DOHH2 (cell line): ENCODE measurements around the gene CELF5.
"Not testable (repeated sequence)": the region's sequence is repeated elsewhere in the genome, so short reads cannot be mapped to it uniquely, and the experiment has no call there.

Source experiments
- H3F3A ChIP-seq: fragments of 200-600 bp; sonication (generic), shearing (Covaris generic); 2 replicates; pipeline ENCODE4 v1.6.0; 2016; ENCODE audit warnings: antibody characterized with exemption, mild to moderate bottlenecking; ENCODE audit not compliant: control insufficient read depth, insufficient read depth
- H3K27ac ChIP-seq: fragments of 200-600 bp; sonication (generic); 2 replicates; pipeline ENCODE4 v1.5.1; 2014; ENCODE audit warnings: low read depth, mild to moderate bottlenecking, low read length, moderate library complexity
- H3K27me3 ChIP-seq: fragments of 200-600 bp; sonication (generic); 2 replicates; pipeline ENCODE4 v1.6.1; 2014; ENCODE audit warnings: mild to moderate bottlenecking, low read length, mixed read lengths; ENCODE audit not compliant: control insufficient read depth
- H3K36me3 ChIP-seq: fragments of 200-600 bp; sonication (generic); 2 replicates; pipeline ENCODE4 v1.6.1; 2014; ENCODE audit warnings: mild to moderate bottlenecking, low read length, moderate library complexity, mixed read lengths; ENCODE audit not compliant: control insufficient read depth
- H3K4me1 ChIP-seq: fragments of 200-600 bp; sonication (generic); 2 replicates; pipeline ENCODE4 v1.6.1; 2014; ENCODE audit warnings: mild to moderate bottlenecking, low read length, mixed read lengths; ENCODE audit not compliant: control insufficient read depth
- H3K4me2 ChIP-seq: fragments of 200-600 bp; sonication (generic); 2 replicates; pipeline ENCODE4 v1.6.0; 2014; ENCODE audit warnings: mild to moderate bottlenecking, low read length, moderate library complexity
- H3K4me3 ChIP-seq: fragments of 200-600 bp; sonication (generic); 2 replicates; pipeline ENCODE4 v1.5.1; 2014; ENCODE audit warnings: mild to moderate bottlenecking, low read length, mixed read lengths
- H3K79me2 ChIP-seq: fragments of 200-600 bp; sonication (generic); 2 replicates; pipeline ENCODE4 v1.6.1; 2014; ENCODE audit warnings: mild to moderate bottlenecking, low read length, mixed read lengths; ENCODE audit not compliant: control insufficient read depth
- H3K9me2 ChIP-seq: fragments of 200-600 bp; sonication (generic); replicated peaks from 2 replicates; pipeline ENCODE4 v1.6.1; 2014; ENCODE audit warnings: mild to moderate bottlenecking, low read length, mixed read lengths; ENCODE audit not compliant: control insufficient read depth
- H3K9me3 ChIP-seq: fragments of 200-600 bp; sonication (generic); 2 replicates; pipeline ENCODE4 v1.6.1; 2014; ENCODE audit warnings: antibody characterized with exemption, low read length, mixed read lengths; ENCODE audit not compliant: control insufficient read depth, insufficient read depth
- H4K20me1 ChIP-seq: fragments of 200-600 bp; sonication (generic); 2 replicates; pipeline ENCODE4 v1.6.0; 2014; ENCODE audit warnings: low read depth, mild to moderate bottlenecking, antibody characterized with exemption, low read length, moderate library complexity; ENCODE audit not compliant: control insufficient read depth, insufficient read depth
- CTCF ChIP-seq: fragments of 200-600 bp; sonication (generic); IDR thresholded peaks from one replicate; pipeline ENCODE4 v1.5.1; 2014; ENCODE audit warnings: antibody characterized with exemption, mild to moderate bottlenecking, low read depth, low read length; ENCODE audit not compliant: poor library complexity, severe bottlenecking
- EZH2phosphoT487 ChIP-seq: fragments of 200-600 bp; sonication (generic); IDR thresholded peaks from 2 replicates; pipeline ENCODE4 v1.6.1; 2017; ENCODE audit warnings: borderline replicate concordance, mild to moderate bottlenecking, antibody characterized with exemption, low read length, moderate library complexity, mixed read lengths

CELF5 gene

GRCh38 chr19:3231288-3231687 is 6.8 kb downstream of the CELF5 start:
- H3K9me3 ChIP-seq: no peaks in the 10 kb centered on the region
- peaks cover 23% of the 10 kb centered on the region for H3K27me3 ChIP-seq
- no peak overlapping the region for H3K27ac ChIP-seq
- H3K79me2 ChIP-seq: no peaks in the 10 kb centered on the region
- H4K20me1 ChIP-seq: peaks cover 4% of the 10 kb centered on the region
- TF ChIP-seq CTCF: no peak
- no peaks in the 10 kb centered on the region for H3K9me2 ChIP-seq
- H3K4me1 ChIP-seq: peaks cover 10% of the 10 kb centered on the region
- no peak overlapping the region for H3K4me2 ChIP-seq
- no peaks in the 10 kb centered on the region for H3K36me3 ChIP-seq
- no peaks in the 10 kb centered on the region for H3F3A ChIP-seq
- H3K4me3 ChIP-seq: no peak overlapping the region

- Histone ChIP-seq H3K9me2 (no peaks in the 10 kb centered on the region), H3K36me3 (no peaks in the 10 kb centered on the region), H4K20me1 (peaks cover 4% of the 10 kb centered on the region), H3K4me3 (no peak overlapping the region), H3F3A (no peaks in the 10 kb centered on the region), H3K27ac (no peak overlapping the region), H3K4me2 (no peak overlapping the region), H3K27me3 (peaks cover 16% of the 10 kb centered on the region), H3K4me1 (peaks cover 8% of the 10 kb centered on the region), H3K79me2 (no peaks in the 10 kb centered on the region), H3K9me3 (no peaks in the 10 kb centered on the region)
- no peak for TF ChIP-seq EZH2phosphoT487
- no peak for TF ChIP-seq CTCF
These were observed 8.7 kb downstream of the CELF5 start for GRCh38 chr19:3233116-3233515.

DNA sequence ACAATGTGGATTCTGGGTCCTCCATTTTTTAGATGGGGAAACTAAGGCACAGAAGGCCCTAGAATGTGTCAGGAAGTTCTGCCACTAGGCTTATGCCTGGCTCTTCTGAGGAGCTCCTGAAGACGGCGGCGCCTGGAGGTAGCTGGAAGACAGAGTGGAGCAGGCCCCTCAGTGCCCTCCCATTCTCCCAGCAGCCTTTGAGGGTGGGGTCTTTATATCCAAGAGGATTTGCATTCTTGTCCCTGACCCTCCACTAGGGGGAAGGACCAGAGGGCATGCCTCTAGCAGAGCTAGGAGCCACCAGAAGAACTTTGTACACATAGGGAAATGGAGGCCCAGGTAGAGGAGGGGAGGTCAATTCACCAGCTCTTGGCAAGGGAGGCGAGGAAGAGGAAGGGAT is 9.4 kb downstream of the CELF5 start:
- Histone ChIP-seq H3K79me2 (no peaks in the 10 kb centered on the region), H3K27me3 (peaks cover 13% of the 10 kb centered on the region), H3K4me3 (no peak overlapping the region), H3K4me2 (no peak overlapping the region), H3K27ac (no peak overlapping the region), H3K4me1 (peaks cover 2% of the 10 kb centered on the region), H3F3A (no peaks in the 10 kb centered on the region), H4K20me1 (peaks cover 4% of the 10 kb centered on the region), H3K9me3 (no peaks in the 10 kb centered on the region), H3K9me2 (no peaks in the 10 kb centered on the region), H3K36me3 (no peaks in the 10 kb centered on the region)
- no peak for TF ChIP-seq EZH2phosphoT487
- no peak for TF ChIP-seq CTCF

- Histone ChIP-seq H3K27ac (no peak overlapping the region), H3K36me3 (no peaks in the 10 kb centered on the region), H3K4me2 (no peak overlapping the region), H3K4me1 (no peaks in the 10 kb centered on the region), H4K20me1 (peaks cover 4% of the 10 kb centered on the region), H3K27me3 (peaks cover 4% of the 10 kb centered on the region), H3F3A (no peaks in the 10 kb centered on the region), H3K9me2 (no peaks in the 10 kb centered on the region), H3K9me3 (no peaks in the 10 kb centered on the region), H3K79me2 (no peaks in the 10 kb centered on the region), H3K4me3 (no peak overlapping the region)
- TF ChIP-seq EZH2phosphoT487: no peak
- TF ChIP-seq CTCF: peak; percentile 73
These were observed 10.3 kb downstream of the CELF5 start for GRCh38 chr19:3234800-3235199.

DNA sequence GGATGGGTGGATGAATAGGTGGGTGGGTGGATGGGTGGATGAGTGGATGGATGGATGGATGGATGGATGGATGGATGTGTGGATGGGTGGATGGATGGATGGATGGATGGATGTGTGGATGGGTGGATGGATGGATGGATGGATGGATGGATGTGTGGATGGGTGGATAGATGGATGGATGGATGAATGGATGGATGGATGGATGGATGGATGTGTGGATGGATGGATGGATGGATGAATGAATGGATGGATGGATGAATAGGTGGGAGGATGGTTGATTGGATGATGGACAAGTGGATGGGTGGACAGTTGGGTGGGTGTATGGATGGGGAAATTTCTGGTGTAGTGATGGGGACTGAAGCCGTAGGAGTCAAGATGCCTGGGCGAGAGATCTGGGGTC is 11.1 kb downstream of the CELF5 start:
- not testable (repeated sequence) for H4K20me1 ChIP-seq, H3K27ac ChIP-seq, H3K4me2 ChIP-seq, H3K4me3 ChIP-seq, H3K79me2 ChIP-seq, H3K9me3 ChIP-seq, H3F3A ChIP-seq, H3K36me3 ChIP-seq, H3K27me3 ChIP-seq, H3K4me1 ChIP-seq, H3K9me2 ChIP-seq
